Gastrocnemius medialis (tissue), 4 donors: Measurements from ENCODE around the gene TH. TPM values are rescaled to one million over a fixed set of nuclear protein-coding genes. Genes with fewer than 3 reads are reported as not detected.

Experiments used
- ATAC-seq, 2 donors: fragments of 150-250 bp; one replicate each; pipeline ENCODE4 v1.9.1; 2016
- DNase-seq, 2 donors: peaks; one replicate each; pipeline ENCODE4 v3.0.0-alpha.2; 2019
- H3K27ac ChIP-seq, 4 donors: fragments of 200-600 bp; sonication (generic); 1 replicate in 1 of 4; 2 replicates in 3 of 4; pipeline ENCODE4 v1.5.1; 2016 to 2018; ENCODE audit warnings: mild to moderate bottlenecking in 2 of 4, moderate library complexity in 1 of 4
- H3K27me3 ChIP-seq, 3 donors: fragments of 200-600 bp; sonication (generic) in 2 of 3; 1 replicate in 1 of 3; 2 replicates in 2 of 3; pipeline versions ENCODE4 v1.5.1 to v1.6.0; 2016 to 2019; ENCODE audit warnings: mild to moderate bottlenecking in 1 of 3, moderate library complexity in 1 of 3
- H3K36me3 ChIP-seq, 2 donors: fragments of 200-600 bp; sonication (generic) in 1 of 2; one replicate each; pipeline ENCODE4 v1.5.1; 2017 to 2018
- H3K4me1 ChIP-seq, 2 donors: fragments of 200-600 bp; sonication (generic) in 1 of 2; one replicate each; pipeline ENCODE4 v1.5.1; 2016 to 2017; ENCODE audit warnings: mild to moderate bottlenecking in 2 of 2
- H3K4me3 ChIP-seq, 4 donors: fragments of 200-600 bp; sonication (generic) in 3 of 4; 1 replicate in 1 of 4; 2 replicates in 3 of 4; pipeline ENCODE4 v1.5.1; 2016 to 2019; ENCODE audit warnings: mild to moderate bottlenecking in 2 of 4
- H3K9me3 ChIP-seq, 3 donors: fragments of 200-600 bp; sonication (generic) in 2 of 3; 1 replicate in 1 of 3; 2 replicates in 2 of 3; pipeline ENCODE4 v1.5.1; 2016 to 2019
- CTCF ChIP-seq, 5 experiments: fragments of 450-650 bp in 3 of 5; fragments of 200-600 bp in 2 of 5; sonication (generic) in 2 of 5; IDR thresholded peaks in 4 of 5; conservative IDR thresholded peaks in 1 of 5; 1 replicate in 4 of 5; 2 replicates in 1 of 5; pipeline ENCODE4 v1.5.1; 2016 to 2019; ENCODE audit warnings: antibody characterized with exemption in 5 of 5, mild to moderate bottlenecking in 3 of 5, moderate library complexity in 3 of 5
- POLR2A ChIP-seq, 2 donors: fragments of 450-650 bp; IDR thresholded peaks; one replicate each; pipeline ENCODE4 v1.6.1; 2017; ENCODE audit warnings: antibody characterized with exemption in 2 of 2, mild to moderate bottlenecking in 2 of 2, moderate library complexity in 2 of 2
- in situ Hi-C, 4 donors: fragments of 200-750 bp; cut with MboI; loops; one replicate each; pipeline versions ENCODE4 v1.15.0 to v1.8.0; 2017; ENCODE audit warnings: low sequenced_read_pairs in 4 of 4
- intact Hi-C: fragments of 100-400 bp; cut with DNase I; formaldehyde crosslinking; loops from one replicate; pipeline ENCODE4 v1.15.1; 2023; ENCODE audit warnings: low total_unique reads
- total RNA-seq, 4 donors: library from RNA; depleted of rRNA; stranded (reverse); fragments of >200 nt; gene quantifications; one replicate each; pipeline versions ENCODE4 v1.1.0 to v1.2.3, GENCODE V29; 2016

TH gene
- total RNA-seq, 4 donors from 2014 or later: not detected

- TF ChIP-seq POLR2A (IDR thresholded peaks at IDR 0.05) (no peak), CTCF (IDR thresholded peaks at IDR 0.05 in 4 of 5, conservative IDR thresholded peaks at IDR 0.05 in 1 of 5) (no peak)
- Histone ChIP-seq H3K9me3 (no peaks in the 10 kb centered on the region), H3K36me3 (no peaks in the 10 kb centered on the region), H3K4me3 (no peak overlapping the region), H3K4me1 (no peaks in the 10 kb centered on the region), H3K27me3 (peaks cover 0 to 15% (median 14%) of the 10 kb centered on the region in 3 donors), H3K27ac (no peak overlapping the region)
- DNase-seq (no peak), ATAC-seq (no peak)
- in situ Hi-C loops: no loop called here
- intact Hi-C loops: no loop called here
Measured at GRCh38 chr11:2218031-2218633, 46.5 kb upstream of the TH start.

- no peak for DNase-seq
Measured at GRCh38 chr11:2217211-2218030, 45.8 kb upstream of the TH start.

GRCh38 chr11:2216400-2217064 lies 44.9 kb upstream of the TH start:
- H3K4me3 ChIP-seq: no peak overlapping the region
- DNase-seq (no peak), ATAC-seq (no peak)
- no peaks in the 10 kb centered on the region for H3K9me3 ChIP-seq
- H3K27me3 ChIP-seq: peaks cover 0 to 15% (median 8%) of the 10 kb centered on the region in 3 donors
- H3K27ac ChIP-seq: no peak overlapping the region
- H3K36me3 ChIP-seq: no peaks in the 10 kb centered on the region
- no peaks in the 10 kb centered on the region for H3K4me1 ChIP-seq
- intact Hi-C loops (no loop called here), in situ Hi-C loops (no loop called here)
- TF ChIP-seq CTCF (IDR thresholded peaks at IDR 0.05 in 4 of 5, conservative IDR thresholded peaks at IDR 0.05 in 1 of 5) (no peak), POLR2A (IDR thresholded peaks at IDR 0.05) (no peak)

More at GRCh38 chr11:2217211-2218030, 45.8 kb upstream of the TH start:
- Histone ChIP-seq H3K27me3 (peaks cover 0 to 15% (median 14%) of the 10 kb centered on the region in 3 donors), H3K36me3 (no peaks in the 10 kb centered on the region), H3K4me1 (no peaks in the 10 kb centered on the region), H3K4me3 (no peak overlapping the region), H3K9me3 (no peaks in the 10 kb centered on the region), H3K27ac (no peak overlapping the region)
- TF ChIP-seq POLR2A (IDR thresholded peaks at IDR 0.05) (no peak), CTCF (IDR thresholded peaks at IDR 0.05 in 4 of 5, conservative IDR thresholded peaks at IDR 0.05 in 1 of 5) (no peak)
- no peak for ATAC-seq
- intact Hi-C loops (no loop called here), in situ Hi-C loops (no loop called here)

GRCh38 chr11:2215561-2216399 lies 44.2 kb upstream of the TH start:
- Histone ChIP-seq H3K4me3 (no peak overlapping the region), H3K9me3 (no peaks in the 10 kb centered on the region), H3K27me3 (peaks cover 0 to 12% (median under 1%) of the 10 kb centered on the region in 3 donors), H3K27ac (no peak overlapping the region), H3K4me1 (no peaks in the 10 kb centered on the region), H3K36me3 (no peaks in the 10 kb centered on the region)
- in situ Hi-C loops: no loop called here
- no peak for ATAC-seq
- intact Hi-C loops: no loop called here
- DNase-seq: no peak
- TF ChIP-seq POLR2A (IDR thresholded peaks at IDR 0.05) (no peak), CTCF (IDR thresholded peaks at IDR 0.05 in 4 of 5, conservative IDR thresholded peaks at IDR 0.05 in 1 of 5) (no peak)
